ENCODE results near the gene CLP1. TPM values are rescaled to one million over a fixed set of nuclear protein-coding genes. Genes with fewer than 3 reads are reported as not detected.

CLP1 gene
- 18.1 and 25.8 TPM in 2 replicates for polyA plus RNA-seq (2012; rRNA removed)
- polyA plus RNA-seq (2012; cell fraction: cytosol; rRNA removed), result 20.0 and 22.9 TPM in 2 replicates
- 14.7 and 19.9 TPM in 2 replicates for polyA plus RNA-seq (2012; cell fraction: nucleus; rRNA removed)

DNA sequence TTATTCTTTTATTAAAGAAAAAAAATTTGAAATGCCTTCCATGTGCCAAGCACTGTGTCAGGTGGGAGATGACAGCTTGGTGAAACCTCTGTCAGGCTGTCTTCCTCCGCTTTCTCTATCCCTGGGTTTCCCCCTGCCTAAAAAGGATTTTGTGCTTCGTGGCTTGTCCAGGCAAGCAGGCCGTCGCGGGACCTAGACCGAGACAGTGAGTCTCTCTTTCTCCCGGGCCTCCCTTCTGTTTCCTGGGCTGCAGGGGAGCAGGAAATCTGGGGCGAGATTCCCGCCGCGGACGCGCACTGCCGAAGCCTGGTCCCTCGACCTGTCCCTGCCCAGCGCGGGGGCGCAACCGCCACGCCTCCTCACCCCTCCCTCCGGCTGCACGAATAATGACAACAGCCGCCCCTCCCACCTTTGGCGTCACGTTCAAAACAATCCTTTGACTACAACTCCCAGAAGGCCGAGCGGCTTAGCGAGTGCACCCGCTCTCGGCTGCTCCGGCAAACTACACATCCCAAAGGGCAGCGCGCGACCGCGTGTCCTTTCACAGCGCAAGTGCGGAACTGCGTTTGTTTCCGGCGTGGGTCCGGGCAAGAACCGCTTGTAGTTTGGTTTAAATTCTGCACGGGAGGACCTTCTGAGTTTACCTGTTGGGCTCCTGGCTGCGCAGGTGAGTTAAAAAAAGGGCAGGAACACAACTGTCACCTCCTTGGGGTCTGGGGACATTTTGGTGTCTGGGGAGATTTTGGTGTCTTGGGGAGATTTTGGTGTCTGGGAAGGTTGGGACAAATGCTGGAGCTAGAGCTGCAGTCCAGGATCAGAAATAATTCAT, at the start of gene CLP1:
Gene CLP1 (plus strand): TSS at position 569 of the 829 bp plus-strand sequence. CDS start 1,715 bp downstream, outside the sequence.
- peak within 1 kb of the TSS; percentile 83 for H2AFZ ChIP-seq (ENCODE audit: low read depth)
- 3% methylated on average over 25 of the region's 45 CpGs for WGBS (ENCODE audit: low lambda C conversion rate)
- H3K4me3 ChIP-seq (ENCODE audit: low read depth in 2 of 2, low read length in 1 of 2), result peak within 1 kb of the TSS; percentile 71 to 85
- H4K20me1 ChIP-seq (ENCODE audit: insufficient read depth), result no peaks in the 10 kb centered on the region
- ChIA-PET CTCF (interaction anchor here (1.1 to 2.7 kb wide), 5 partner anchors 9 to 199 kb away, joined by 3 to 14 read pairs (median 5); partner anchors contain the start of gene UBE2L6), POLR2A (no interaction called here)
- no peaks in the 10 kb centered on the region for H3K9me3 ChIP-seq
- H3K36me3 ChIP-seq (replicated peaks in 1 of 2; ENCODE audit: control insufficient read depth in 1 of 2, insufficient read depth in 2 of 2, low read length in 1 of 2), result peaks cover 24 to 25% of the 10 kb centered on the region in 2 experiments
- peaks cover 15% of the 10 kb centered on the region for H3F3A ChIP-seq (replicated peaks; ENCODE audit: insufficient read depth)
- peak within 1 kb of the TSS; percentile 75 for H3K4me2 ChIP-seq
- peak within 1 kb of the TSS; percentile 71 to 80 for H3K27ac ChIP-seq (ENCODE audit: low read depth in 2 of 2, low read length in 1 of 2)
- H3K79me2 ChIP-seq (ENCODE audit: insufficient read depth), result peaks cover 36% of the 10 kb centered on the region
- H3K9me2 ChIP-seq, result no peaks in the 10 kb centered on the region
- H3K4me1 ChIP-seq (ENCODE audit: control insufficient read depth in 1 of 2, insufficient read depth in 2 of 2, low read depth in 1 of 2, low read length in 1 of 2), result peaks cover 0 to 2% of the 10 kb centered on the region in 2 experiments; a peak in 2 of 4 replicates
- H3K27me3 ChIP-seq (ENCODE audit: insufficient read depth), result no peaks in the 10 kb centered on the region
- H3K9ac ChIP-seq, result peak within 1 kb of the TSS; percentile 71
- peak; percentile 95 for DNase-seq
- peak; percentile 93 for TF ChIP-seq ELF1 (IDR thresholded peaks at IDR 0.05)
- TF ChIP-seq TAF1 (IDR thresholded peaks at IDR 0.05; ENCODE audit: borderline replicate concordance, low read depth, low read length), result peak; percentile 46; the same call in 1 of the 2 replicates
- 0 out of 2 replicates have a peak, but pooled peaks have one; percentile 3 for TF ChIP-seq PBX3 (IDR thresholded peaks at IDR 0.05)
- no peak for TF ChIP-seq JUND (IDR thresholded peaks at IDR 0.05)
- no peak for TF ChIP-seq TEAD4 (IDR thresholded peaks at IDR 0.05; ENCODE audit: borderline replicate concordance, insufficient read depth)
- peak; percentile 33; the same call in 1 of the 2 replicates for TF ChIP-seq FOXJ3 (CRISPR knock-in tag; IDR thresholded peaks at IDR 0.05)
- peak; percentile 88 for TF ChIP-seq MXI1 (IDR thresholded peaks at IDR 0.05; ENCODE audit: low read depth, low read length)
- TF ChIP-seq TCF12 (IDR thresholded peaks at IDR 0.05), result 0 out of 2 replicates have a peak, but pooled peaks have one; percentile 6
- TF ChIP-seq YY1 (IDR thresholded peaks at IDR 0.05; ENCODE audit: low read depth), result no peak
- TF ChIP-seq, protein P1, sequence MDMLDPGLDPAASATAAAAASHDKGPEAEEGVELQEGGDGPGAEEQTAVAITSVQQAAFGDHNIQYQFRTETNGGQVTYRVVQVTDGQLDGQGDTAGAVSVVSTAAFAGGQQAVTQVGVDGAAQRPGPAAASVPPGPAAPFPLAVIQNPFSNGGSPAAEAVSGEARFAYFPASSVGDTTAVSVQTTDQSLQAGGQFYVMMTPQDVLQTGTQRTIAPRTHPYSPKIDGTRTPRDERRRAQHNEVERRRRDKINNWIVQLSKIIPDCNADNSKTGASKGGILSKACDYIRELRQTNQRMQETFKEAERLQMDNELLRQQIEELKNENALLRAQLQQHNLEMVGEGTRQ (IDR thresholded peaks at IDR 0.05; ENCODE audit: borderline replicate concordance, low read depth, low read length), result no peak
- TF ChIP-seq, protein P2, sequence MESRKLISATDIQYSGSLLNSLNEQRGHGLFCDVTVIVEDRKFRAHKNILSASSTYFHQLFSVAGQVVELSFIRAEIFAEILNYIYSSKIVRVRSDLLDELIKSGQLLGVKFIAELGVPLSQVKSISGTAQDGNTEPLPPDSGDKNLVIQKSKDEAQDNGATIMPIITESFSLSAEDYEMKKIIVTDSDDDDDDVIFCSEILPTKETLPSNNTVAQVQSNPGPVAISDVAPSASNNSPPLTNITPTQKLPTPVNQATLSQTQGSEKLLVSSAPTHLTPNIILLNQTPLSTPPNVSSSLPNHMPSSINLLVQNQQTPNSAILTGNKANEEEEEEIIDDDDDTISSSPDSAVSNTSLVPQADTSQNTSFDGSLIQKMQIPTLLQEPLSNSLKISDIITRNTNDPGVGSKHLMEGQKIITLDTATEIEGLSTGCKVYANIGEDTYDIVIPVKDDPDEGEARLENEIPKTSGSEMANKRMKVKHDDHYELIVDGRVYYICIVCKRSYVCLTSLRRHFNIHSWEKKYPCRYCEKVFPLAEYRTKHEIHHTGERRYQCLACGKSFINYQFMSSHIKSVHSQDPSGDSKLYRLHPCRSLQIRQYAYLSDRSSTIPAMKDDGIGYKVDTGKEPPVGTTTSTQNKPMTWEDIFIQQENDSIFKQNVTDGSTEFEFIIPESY (IDR thresholded peaks at IDR 0.05; ENCODE audit: borderline replicate concordance, low read depth), result peak; percentile 94
- no peak for TF ChIP-seq EP300 (IDR thresholded peaks at IDR 0.05; ENCODE audit: borderline replicate concordance in 1 of 2, low read depth in 1 of 2, low read length in 1 of 2)
- no peak for TF ChIP-seq SMC3 (IDR thresholded peaks at IDR 0.05; ENCODE audit: low read depth, low read length)
- TF ChIP-seq RCOR1 (IDR thresholded peaks at IDR 0.05; ENCODE audit: low read length), result no peak
- TF ChIP-seq MEF2A (IDR thresholded peaks at IDR 0.05; ENCODE audit: borderline replicate concordance, low read depth), result no peak
- no peak for TF ChIP-seq FOXM1 (IDR thresholded peaks at IDR 0.05; ENCODE audit: low read depth)
- TF ChIP-seq CHD2 (IDR thresholded peaks at IDR 0.05; ENCODE audit: low read length, partially characterized antibody), result peak; percentile 98
- TF ChIP-seq, protein P3, sequence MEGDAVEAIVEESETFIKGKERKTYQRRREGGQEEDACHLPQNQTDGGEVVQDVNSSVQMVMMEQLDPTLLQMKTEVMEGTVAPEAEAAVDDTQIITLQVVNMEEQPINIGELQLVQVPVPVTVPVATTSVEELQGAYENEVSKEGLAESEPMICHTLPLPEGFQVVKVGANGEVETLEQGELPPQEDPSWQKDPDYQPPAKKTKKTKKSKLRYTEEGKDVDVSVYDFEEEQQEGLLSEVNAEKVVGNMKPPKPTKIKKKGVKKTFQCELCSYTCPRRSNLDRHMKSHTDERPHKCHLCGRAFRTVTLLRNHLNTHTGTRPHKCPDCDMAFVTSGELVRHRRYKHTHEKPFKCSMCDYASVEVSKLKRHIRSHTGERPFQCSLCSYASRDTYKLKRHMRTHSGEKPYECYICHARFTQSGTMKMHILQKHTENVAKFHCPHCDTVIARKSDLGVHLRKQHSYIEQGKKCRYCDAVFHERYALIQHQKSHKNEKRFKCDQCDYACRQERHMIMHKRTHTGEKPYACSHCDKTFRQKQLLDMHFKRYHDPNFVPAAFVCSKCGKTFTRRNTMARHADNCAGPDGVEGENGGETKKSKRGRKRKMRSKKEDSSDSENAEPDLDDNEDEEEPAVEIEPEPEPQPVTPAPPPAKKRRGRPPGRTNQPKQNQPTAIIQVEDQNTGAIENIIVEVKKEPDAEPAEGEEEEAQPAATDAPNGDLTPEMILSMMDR (IDR thresholded peaks at IDR 0.05), result no peak
- TF ChIP-seq EZH2phosphoT487 (IDR thresholded peaks at IDR 0.05; ENCODE audit: borderline replicate concordance, low read depth), result no peak
- TF ChIP-seq, protein P4, sequence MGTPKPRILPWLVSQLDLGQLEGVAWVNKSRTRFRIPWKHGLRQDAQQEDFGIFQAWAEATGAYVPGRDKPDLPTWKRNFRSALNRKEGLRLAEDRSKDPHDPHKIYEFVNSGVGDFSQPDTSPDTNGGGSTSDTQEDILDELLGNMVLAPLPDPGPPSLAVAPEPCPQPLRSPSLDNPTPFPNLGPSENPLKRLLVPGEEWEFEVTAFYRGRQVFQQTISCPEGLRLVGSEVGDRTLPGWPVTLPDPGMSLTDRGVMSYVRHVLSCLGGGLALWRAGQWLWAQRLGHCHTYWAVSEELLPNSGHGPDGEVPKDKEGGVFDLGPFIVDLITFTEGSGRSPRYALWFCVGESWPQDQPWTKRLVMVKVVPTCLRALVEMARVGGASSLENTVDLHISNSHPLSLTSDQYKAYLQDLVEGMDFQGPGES (IDR thresholded peaks at IDR 0.05; ENCODE audit: low read depth, low read length), result 0 out of 2 replicates have a peak, but pooled peaks have one; percentile 21
- peak; percentile 78; the same call in 1 of the 2 replicates for TF ChIP-seq NRF1 (IDR thresholded peaks at IDR 0.05; ENCODE audit: low read depth, low read length)
- TF ChIP-seq, protein P5, sequence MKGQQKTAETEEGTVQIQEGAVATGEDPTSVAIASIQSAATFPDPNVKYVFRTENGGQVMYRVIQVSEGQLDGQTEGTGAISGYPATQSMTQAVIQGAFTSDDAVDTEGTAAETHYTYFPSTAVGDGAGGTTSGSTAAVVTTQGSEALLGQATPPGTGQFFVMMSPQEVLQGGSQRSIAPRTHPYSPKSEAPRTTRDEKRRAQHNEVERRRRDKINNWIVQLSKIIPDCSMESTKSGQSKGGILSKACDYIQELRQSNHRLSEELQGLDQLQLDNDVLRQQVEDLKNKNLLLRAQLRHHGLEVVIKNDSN (IDR thresholded peaks at IDR 0.05; ENCODE audit: borderline replicate concordance, low read depth), result peak; percentile 89
- TF ChIP-seq MAX (IDR thresholded peaks at IDR 0.05; ENCODE audit: low read depth), result peak; percentile 90
- no peak for TF ChIP-seq GATA2 (CRISPR knock-in tag; IDR thresholded peaks at IDR 0.05)
